ENCODE results near the gene RNPEPL1.

RNPEPL1 gene

GRCh38 chr2:240564561-240565332 is 3.5 kb upstream of the RNPEPL1 start:
- in situ Hi-C loops (cut with HindIII; ENCODE audit: low sequenced_read_pairs) = no loop called here

- in situ Hi-C loops (cut with HindIII; ENCODE audit: low sequenced_read_pairs) = no loop called here
Measured at GRCh38 chr2:240565333-240566202, 2.7 kb upstream of the RNPEPL1 start.

- in situ Hi-C loops (cut with HindIII; ENCODE audit: low sequenced_read_pairs) = no loop called here
Measured at GRCh38 chr2:240566203-240567136, 1.8 kb upstream of the RNPEPL1 start.

- in situ Hi-C loops (cut with HindIII; ENCODE audit: low sequenced_read_pairs) = no loop called here
Measured at GRCh38 chr2:240567137-240567871, 980 bp upstream of the RNPEPL1 start.

- in situ Hi-C loops (cut with HindIII; ENCODE audit: low sequenced_read_pairs) = no loop called here
Measured at GRCh38 chr2:240568678-240569522, 616 bp downstream of the RNPEPL1 start.

- in situ Hi-C loops (cut with HindIII; ENCODE audit: low sequenced_read_pairs) = no loop called here
Measured at GRCh38 chr2:240569523-240569997, 1.3 kb downstream of the RNPEPL1 start.

GRCh38 chr2:240569998-240570530 is 1.8 kb downstream of the RNPEPL1 start:
- in situ Hi-C loops (cut with HindIII; ENCODE audit: low sequenced_read_pairs) = no loop called here

- in situ Hi-C loops (cut with HindIII; ENCODE audit: low sequenced_read_pairs) = no loop called here
Measured at GRCh38 chr2:240570531-240571313, 2.4 kb downstream of the RNPEPL1 start.

- in situ Hi-C loops (cut with HindIII; ENCODE audit: low sequenced_read_pairs) = no loop called here
Measured at GRCh38 chr2:240571314-240571973, 3.2 kb downstream of the RNPEPL1 start.

GRCh38 chr2:240572141-240573031 is 4.1 kb downstream of the RNPEPL1 start:
- in situ Hi-C loops (cut with HindIII; ENCODE audit: low sequenced_read_pairs) = no loop called here

- in situ Hi-C loops (cut with HindIII; ENCODE audit: low sequenced_read_pairs) = no loop called here
Measured at GRCh38 chr2:240573071-240573515, 4.8 kb downstream of the RNPEPL1 start.

GRCh38 chr2:240573516-240574385 is 5.5 kb downstream of the RNPEPL1 start:
- in situ Hi-C loops (cut with HindIII; ENCODE audit: low sequenced_read_pairs) = no loop called here

GRCh38 chr2:240574386-240575100 is 6.3 kb downstream of the RNPEPL1 start:
- in situ Hi-C loops (cut with HindIII; ENCODE audit: low sequenced_read_pairs) = no loop called here

- in situ Hi-C loops (cut with HindIII; ENCODE audit: low sequenced_read_pairs) = no loop called here
Measured at GRCh38 chr2:240575101-240575965, 7.0 kb downstream of the RNPEPL1 start.

Data from DLD1 (cell line).